ENCODE results near the gene POU4F3.

- no peak for TF ChIP-seq CTCF (IDR thresholded peaks at IDR 0.05)
- no peak for TF ChIP-seq POLR2A (IDR thresholded peaks at IDR 0.05)
Observed at GRCh38 chr5:146336197-146336596, 2.4 kb upstream of the POU4F3 start.
